ENCODE measurements around the gene USP27X.

USP27X gene

GRCh38 chrX:49915361-49916222, 36.3 kb downstream of the USP27X start:
- no peak overlapping the region for H3K4me3 ChIP-seq (ENCODE audit: low read depth, low read length)

DNA sequence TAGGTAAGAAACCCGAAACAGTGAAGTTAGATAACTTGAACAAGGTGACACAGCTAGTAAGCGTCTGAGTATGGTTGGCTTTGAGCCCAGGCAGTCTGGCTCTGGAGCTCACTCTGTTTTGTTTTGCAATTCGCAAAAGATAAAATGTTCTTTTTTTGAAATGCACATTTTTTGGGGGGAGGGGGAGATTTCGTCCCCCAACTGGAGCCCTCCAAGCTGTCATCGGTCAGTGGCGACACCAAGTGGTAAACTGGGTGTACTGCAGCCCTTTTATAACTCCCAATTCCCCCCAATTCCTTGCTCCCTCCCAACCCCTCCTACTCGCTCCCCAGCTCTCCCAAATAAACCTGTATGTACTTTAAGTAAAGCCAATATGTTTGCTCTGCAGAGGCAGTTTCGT, 40.3 kb downstream of the USP27X start:
- peak; percentile 91 for TF ChIP-seq CTCF (IDR thresholded peaks at IDR 0.05; ENCODE audit: low read depth, low read length)
- no peak overlapping the region for H3K4me3 ChIP-seq (ENCODE audit: low read depth, low read length)

More at GRCh38 chrX:49915361-49916222, 36.3 kb downstream of the USP27X start:
- TF ChIP-seq CTCF (IDR thresholded peaks at IDR 0.05; ENCODE audit: low read depth, low read length): peak; percentile 87

GRCh38 chrX:49921109-49921508, 41.8 kb downstream of the USP27X start:
- no peak for TF ChIP-seq CTCF (IDR thresholded peaks at IDR 0.05; ENCODE audit: low read depth, low read length)
- H3K4me3 ChIP-seq (ENCODE audit: low read depth, low read length): no peak overlapping the region

- TF ChIP-seq CTCF (IDR thresholded peaks at IDR 0.05; ENCODE audit: low read depth, low read length): no peak
Measured at GRCh38 chrX:49922291-49923241, 43.3 kb downstream of the USP27X start, which contains the start of gene CLCN5. TSS of gene CLCN5 (plus strand) at chrX:49922596. CDS start at chrX:49925299, 2,703 bp downstream.

DNA sequence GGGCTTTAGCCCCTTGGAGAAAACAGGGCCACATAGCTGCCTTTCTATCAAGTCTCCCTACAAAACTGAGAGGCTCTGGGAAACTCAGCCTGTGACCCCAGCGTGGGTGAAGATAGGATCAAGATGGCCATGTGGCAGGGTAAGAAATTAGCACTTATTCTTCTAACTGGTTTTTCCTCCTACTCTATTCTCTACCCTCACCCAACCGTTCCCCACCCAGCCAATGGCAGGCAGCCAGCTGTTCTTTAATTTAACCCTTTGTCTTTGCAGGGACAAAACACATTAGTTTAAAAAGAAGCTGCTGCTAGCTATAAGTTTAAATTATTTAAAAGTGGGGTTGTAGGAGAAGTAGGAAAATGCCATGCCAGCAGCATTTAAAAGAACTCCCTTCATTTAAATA, 45.9 kb downstream of the USP27X start:
- H3K4me3 ChIP-seq (ENCODE audit: low read depth, low read length): no peak overlapping the region
- TF ChIP-seq CTCF (IDR thresholded peaks at IDR 0.05; ENCODE audit: low read depth, low read length): no peak

More at GRCh38 chrX:49922291-49923241, 43.3 kb downstream of the USP27X start, which contains the start of gene CLCN5:
- peak within 1 kb of the TSS; percentile 71 for H3K4me3 ChIP-seq (ENCODE audit: low read depth, low read length)

DNA sequence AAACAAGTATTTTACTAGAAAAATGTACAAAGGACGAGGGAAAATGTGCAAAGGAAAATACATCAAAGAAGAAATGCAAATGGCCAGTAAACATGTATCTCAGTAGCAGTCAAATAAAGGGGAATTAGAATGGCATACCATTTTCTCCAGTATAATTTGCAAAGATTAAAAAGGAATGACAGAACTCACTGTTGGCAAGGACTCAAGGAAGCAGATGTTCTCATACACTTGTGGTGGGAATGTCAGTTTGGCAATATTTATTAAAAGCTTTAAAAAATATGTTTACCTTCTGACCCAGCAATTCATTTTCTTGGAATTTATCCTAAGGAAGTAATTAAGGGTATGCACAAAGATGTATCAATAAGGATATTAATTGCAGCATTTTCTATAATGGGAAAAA, 50.8 kb downstream of the USP27X start:
- TF ChIP-seq CTCF (IDR thresholded peaks at IDR 0.05; ENCODE audit: low read depth, low read length): no peak
- H3K4me3 ChIP-seq (ENCODE audit: low read depth, low read length): no peak overlapping the region

Measured in WI38 (cell line).